SK-N-SH (cell line): ENCODE measurements around the gene C2CD4C.

ENCODE experiments used
- MEF2A ChIP-seq: IDR thresholded peaks from 2 replicates; pipeline ENCODE4 v1.4.0; 2012; ENCODE audit warnings: low read depth, borderline replicate concordance
- RFX5 ChIP-seq: IDR thresholded peaks from 2 replicates; pipeline ENCODE4 v1.6.1; 2012; ENCODE audit warnings: mild to moderate bottlenecking, improper control_type of control experiment, low read length
- SIN3A ChIP-seq: IDR thresholded peaks from 2 replicates; pipeline ENCODE4 v1.6.1; 2012; ENCODE audit warnings: low read depth, mild to moderate bottlenecking, low read length, moderate library complexity, borderline replicate concordance
- TAF1 ChIP-seq: IDR thresholded peaks from 2 replicates; pipeline ENCODE4 v1.6.1; 2012; ENCODE audit warnings: low read depth, mild to moderate bottlenecking, low read length, moderate library complexity, borderline replicate concordance
- TF ChIP-seq, protein P1 (sequence below): fragments of 200-600 bp; sonication (generic); IDR thresholded peaks from 2 replicates; pipeline ENCODE4 v1.6.1; 2017; ENCODE audit warnings: antibody characterized with exemption, mild to moderate bottlenecking, moderate library complexity

GRCh38 chr19:369876-370275, 39.1 kb downstream of the C2CD4C start:
- TF ChIP-seq RFX5 (no peak), TAF1 (no peak), MEF2A (no peak), SIN3A (no peak)
- TF ChIP-seq, protein P1, sequence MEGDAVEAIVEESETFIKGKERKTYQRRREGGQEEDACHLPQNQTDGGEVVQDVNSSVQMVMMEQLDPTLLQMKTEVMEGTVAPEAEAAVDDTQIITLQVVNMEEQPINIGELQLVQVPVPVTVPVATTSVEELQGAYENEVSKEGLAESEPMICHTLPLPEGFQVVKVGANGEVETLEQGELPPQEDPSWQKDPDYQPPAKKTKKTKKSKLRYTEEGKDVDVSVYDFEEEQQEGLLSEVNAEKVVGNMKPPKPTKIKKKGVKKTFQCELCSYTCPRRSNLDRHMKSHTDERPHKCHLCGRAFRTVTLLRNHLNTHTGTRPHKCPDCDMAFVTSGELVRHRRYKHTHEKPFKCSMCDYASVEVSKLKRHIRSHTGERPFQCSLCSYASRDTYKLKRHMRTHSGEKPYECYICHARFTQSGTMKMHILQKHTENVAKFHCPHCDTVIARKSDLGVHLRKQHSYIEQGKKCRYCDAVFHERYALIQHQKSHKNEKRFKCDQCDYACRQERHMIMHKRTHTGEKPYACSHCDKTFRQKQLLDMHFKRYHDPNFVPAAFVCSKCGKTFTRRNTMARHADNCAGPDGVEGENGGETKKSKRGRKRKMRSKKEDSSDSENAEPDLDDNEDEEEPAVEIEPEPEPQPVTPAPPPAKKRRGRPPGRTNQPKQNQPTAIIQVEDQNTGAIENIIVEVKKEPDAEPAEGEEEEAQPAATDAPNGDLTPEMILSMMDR: no peak
